Panc1 (cell line): ENCODE data around the gene CAPRIN1.

Experiments used
- CTCF ChIP-seq: fragments of 450-650 bp; IDR thresholded peaks from 2 replicates; pipeline ENCODE4 v1.5.1; 2017; ENCODE audit warnings: mild to moderate bottlenecking
- POLR2AphosphoS5 ChIP-seq: IDR thresholded peaks from 2 replicates; pipeline ENCODE4 v1.6.1; 2012; ENCODE audit warnings: mild to moderate bottlenecking, low read depth, low read length, moderate library complexity
- TCF7L2 ChIP-seq: IDR thresholded peaks from 2 replicates; pipeline ENCODE4 v1.6.1; 2011; ENCODE audit warnings: mild to moderate bottlenecking, low read depth, low read length, inconsistent platforms

GRCh38 chr11:34013898-34014571 is 37.5 kb upstream of the CAPRIN1 start:
- TF ChIP-seq CTCF (no peak), TCF7L2 (no peak), POLR2AphosphoS5 (no peak)
